GM18907 (cell line): ENCODE results near the gene UBE2D2.
"Not testable (repeated sequence)": the region's sequence is repeated elsewhere in the genome, so short reads cannot be mapped to it uniquely, and the experiment has no call there.

Experiments used
- ATAC-seq: cut with Tn5 transposase; IDR thresholded peaks from one replicate; pipeline ENCODE4 v1.9.1; 2021; ENCODE audit warnings: mild to moderate bottlenecking, moderate library complexity; ENCODE audit not compliant: unreplicated experiment

Gene UBE2D2

DNA sequence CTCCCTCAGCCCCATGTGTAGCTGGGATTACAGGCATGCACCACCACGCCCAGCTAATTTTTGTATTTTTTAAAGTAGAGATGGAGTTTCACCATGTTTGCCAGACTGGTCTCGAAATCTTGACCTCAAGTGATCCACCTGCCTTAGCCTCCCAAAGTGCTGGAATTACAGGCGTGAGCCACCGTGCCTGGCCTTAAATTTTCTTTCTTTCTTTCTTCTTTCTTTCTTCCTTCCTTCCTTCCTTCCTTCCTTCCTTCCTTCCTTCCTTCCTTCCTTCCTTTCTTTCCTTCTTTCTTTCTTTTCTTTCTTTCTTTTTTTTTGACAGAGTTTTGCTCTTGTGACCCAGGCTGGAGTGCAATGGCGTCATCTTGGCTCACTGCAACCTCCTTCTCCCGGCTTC is 14.5 kb upstream of the UBE2D2 start:
- not testable (repeated sequence) for ATAC-seq

- no peak for ATAC-seq
Measured at GRCh38 chr5:139549162-139549894, 11.8 kb upstream of the UBE2D2 start.

DNA sequence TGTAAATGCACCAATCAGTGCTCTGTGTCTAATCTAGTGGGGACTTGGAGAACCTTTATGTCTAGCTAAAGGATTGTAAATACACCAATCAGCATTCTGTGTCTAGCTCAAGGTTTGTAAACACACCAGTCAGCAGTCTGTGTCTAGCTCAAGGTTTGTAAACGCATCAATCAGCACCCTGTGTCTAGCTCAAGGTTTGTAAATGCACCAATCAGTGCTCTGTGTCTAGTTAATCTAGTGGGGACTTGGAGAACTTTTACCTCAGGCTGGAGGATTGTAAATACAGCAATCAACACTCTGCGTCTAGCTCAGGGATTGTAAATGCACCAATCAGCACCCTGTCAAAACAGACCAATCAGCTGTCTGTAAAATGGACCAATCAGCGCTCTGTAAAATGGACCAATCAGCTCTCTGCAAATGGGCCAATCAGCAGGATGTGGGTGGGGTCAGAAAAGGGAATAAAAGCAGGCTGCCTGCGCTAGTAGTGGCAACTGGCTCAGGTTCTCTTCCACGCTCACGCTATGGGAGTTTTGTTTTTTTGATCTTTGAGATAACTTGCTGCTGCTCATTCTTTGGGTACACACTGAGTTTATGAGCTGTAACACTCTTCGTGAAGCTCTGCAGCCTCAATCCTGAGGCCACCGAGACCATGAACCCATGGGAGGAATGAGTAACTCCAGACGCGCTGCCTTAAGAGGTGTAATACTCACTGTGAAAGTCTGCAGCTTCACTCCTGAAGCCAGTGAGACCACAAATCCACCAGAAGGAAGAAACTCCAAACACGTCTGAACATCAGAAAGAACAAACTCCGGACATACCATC is 10.9 kb upstream of the UBE2D2 start:
- not testable (repeated sequence) for ATAC-seq

- no peak for ATAC-seq
Measured at GRCh38 chr5:139551191-139551889, 9.8 kb upstream of the UBE2D2 start.

DNA sequence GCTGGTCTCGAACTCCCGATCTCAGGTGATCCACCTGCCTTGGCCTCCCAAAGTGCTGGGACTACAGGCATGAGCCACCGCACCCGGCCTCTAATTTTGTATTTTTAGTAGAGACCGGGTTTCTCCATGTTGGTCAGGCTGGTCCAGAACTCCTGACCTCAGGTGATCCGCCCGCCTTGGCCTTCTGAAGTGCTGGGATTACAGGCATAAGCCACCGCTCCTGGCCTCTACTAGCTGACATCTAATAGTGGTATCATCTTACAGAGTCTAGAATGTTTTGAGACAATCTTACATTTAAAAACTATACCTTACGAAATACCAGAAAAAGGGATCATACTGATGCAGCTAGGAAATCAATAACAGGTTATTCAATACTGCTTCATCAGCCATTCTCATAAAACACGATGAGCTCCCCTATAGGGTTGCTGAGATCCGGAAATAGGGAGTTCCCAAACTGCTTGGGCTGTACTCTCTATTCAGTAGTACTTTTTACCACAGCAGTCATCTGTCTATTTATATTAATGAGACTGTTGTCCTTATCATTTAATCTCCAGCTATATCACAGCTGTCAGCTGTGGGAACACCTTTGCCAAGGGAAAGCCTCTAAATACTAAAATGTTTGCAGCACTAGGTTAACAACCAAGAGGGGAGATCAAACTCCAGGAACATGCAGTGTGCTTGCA is 8.1 kb upstream of the UBE2D2 start:
- ATAC-seq = no peak

- no peak for ATAC-seq
Measured at GRCh38 chr5:139554264-139554663, 6.9 kb upstream of the UBE2D2 start.

DNA sequence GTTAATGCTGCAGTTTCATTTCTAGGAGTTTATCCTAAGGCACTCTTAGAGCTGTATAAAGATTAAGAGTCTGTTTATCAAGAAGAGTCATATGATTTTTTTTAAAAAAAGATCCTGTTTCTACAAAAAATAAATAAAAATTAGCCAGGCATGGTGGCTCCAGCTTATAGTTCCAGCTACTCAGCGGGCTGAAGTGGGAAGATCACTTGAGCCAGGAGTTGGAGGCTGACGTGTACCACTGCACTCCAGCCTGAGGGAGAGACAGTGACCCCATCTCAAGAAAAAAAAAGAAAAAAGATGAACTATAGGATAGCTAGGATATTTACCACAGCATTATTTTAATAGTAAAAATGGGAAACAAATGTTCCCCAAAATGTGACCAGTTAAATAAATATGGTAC is 3.3 kb upstream of the UBE2D2 start:
- no peak for ATAC-seq

- peak; percentile 23 for ATAC-seq
Measured at GRCh38 chr5:139561655-139562451, 714 bp downstream of the UBE2D2 start.

DNA sequence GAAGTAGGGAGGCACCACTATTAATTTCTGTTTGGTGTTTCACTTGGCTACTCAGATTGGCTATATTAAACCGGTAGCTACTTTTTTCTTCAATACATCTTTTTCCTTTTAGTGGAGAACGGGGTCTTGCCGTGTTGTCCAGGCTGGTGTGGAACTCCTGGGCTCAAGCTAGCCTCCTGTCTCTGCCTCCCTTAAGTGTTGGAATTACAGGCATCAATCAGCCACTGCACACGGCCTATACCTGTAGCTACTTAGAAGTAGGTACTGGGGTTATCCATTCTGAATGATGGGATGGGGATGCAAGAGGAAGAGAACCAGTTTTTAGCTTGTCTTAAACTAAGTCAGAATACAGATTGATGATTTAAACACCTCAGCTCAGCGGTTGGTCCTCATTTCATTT is 1.7 kb downstream of the UBE2D2 start:
- no peak for ATAC-seq

DNA sequence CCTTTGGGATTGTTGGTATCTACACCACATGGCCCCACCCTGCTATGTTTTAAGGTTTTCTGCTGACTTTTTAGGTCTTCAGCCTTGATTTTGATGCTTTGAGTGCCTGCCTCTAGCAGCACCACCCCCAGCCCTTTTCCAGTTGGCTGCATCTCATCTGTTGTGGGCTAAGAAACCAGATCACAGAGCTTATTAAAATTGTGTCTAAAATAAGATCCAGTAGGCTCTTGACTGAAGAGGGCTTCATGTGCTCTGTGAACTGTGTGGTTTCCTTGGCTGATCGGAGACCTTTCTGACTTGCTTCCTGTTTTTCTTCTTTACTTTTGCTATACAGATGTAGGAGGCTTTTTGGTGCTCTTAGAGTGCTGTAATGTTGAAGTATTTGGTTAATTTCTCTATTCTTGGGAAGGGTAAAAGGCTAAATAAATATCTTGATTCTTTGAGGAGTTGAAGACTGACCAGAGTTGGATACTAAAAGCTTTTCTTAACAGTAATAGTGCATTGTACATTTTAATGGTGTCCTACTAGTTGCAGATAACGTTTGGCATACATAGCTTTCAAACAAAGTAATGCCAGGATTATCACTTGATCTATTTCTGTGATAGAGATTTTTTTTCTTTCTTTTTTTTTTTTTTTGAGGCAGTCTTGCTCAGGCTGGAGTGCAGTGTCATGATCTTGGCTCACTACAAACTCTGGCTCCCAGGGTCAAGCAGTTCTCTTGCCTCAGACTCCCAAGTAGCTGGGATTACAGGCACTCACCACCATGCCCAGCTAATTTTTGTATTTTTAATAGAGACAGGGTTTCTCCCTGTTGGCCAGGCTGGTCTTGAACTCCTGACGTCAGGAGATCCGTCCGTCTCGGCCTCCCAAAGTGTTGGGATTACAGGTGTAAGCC is 4.5 kb downstream of the UBE2D2 start:
- peak; percentile 30 for ATAC-seq

GRCh38 chr5:139566611-139567010 is 5.5 kb downstream of the UBE2D2 start:
- no peak for ATAC-seq

- ATAC-seq = no peak
Measured at GRCh38 chr5:139569270-139569955, 8.3 kb downstream of the UBE2D2 start.

- no peak for ATAC-seq
Measured at GRCh38 chr5:139571543-139571942, 10.4 kb downstream of the UBE2D2 start.

DNA sequence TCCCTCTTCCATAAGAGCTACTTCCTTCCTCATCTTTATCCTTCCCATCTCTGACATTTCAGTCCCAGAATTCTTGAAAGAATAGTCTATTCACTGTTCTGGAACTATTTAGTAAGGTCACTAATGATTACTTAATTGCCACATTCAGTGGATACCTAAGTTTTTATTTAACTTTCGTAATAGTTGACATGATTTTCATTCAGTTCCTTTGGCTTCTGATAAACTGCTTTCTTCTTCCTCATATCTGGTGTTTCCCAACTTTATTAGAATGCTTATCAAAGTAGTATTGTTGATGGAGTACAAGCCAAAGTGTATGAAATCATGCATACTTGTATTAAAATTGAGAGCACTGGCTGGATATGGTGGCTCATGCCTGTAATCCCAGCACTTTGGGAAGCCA is 10.8 kb downstream of the UBE2D2 start:
- no peak for ATAC-seq

GRCh38 chr5:139574641-139575312 is 13.6 kb downstream of the UBE2D2 start:
- ATAC-seq = no peak

GRCh38 chr5:139575313-139575646 is 14.1 kb downstream of the UBE2D2 start:
- ATAC-seq = no peak

DNA sequence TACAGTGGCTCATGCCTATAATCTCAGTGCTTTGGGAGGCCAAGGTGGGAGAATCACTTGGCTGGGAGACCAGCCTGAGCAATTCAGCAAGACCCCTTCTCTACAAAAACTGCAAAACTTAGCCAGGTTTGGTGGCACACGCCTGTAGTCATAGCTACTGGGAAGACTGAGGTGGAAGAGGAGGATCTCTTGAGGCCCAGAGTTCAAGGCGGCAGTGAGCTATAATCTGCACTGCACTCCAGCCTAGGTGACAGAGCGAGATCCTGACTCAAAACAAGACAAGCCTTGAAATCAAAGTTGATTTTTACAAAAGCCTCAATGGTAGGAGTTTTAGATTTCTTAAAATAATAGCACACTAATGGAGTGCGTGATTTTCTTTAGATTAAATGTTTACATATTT is 14.6 kb downstream of the UBE2D2 start:
- ATAC-seq = no peak

- no peak for ATAC-seq
Measured at GRCh38 chr5:139577689-139578290, 16.7 kb downstream of the UBE2D2 start.
